Eye (tissue), 1 donor: ENCODE results near the gene NAA15.
"Not testable (repeated sequence)": the region's sequence is repeated elsewhere in the genome, so short reads cannot be mapped to it uniquely, and the experiment has no call there.

Experiments
- DNase-seq: peaks from one replicate; pipeline ENCODE4 v3.0.0-alpha.2; 2015

Gene NAA15

GRCh38 chr4:139368998-139369397 is 67.7 kb downstream of the NAA15 start:
- DNase-seq = peak; percentile 3

- no peak for DNase-seq
Observed at GRCh38 chr4:139374251-139374650, 72.9 kb downstream of the NAA15 start.

GRCh38 chr4:139386421-139386820 is 85.1 kb downstream of the NAA15 start:
- no peak for DNase-seq

DNA sequence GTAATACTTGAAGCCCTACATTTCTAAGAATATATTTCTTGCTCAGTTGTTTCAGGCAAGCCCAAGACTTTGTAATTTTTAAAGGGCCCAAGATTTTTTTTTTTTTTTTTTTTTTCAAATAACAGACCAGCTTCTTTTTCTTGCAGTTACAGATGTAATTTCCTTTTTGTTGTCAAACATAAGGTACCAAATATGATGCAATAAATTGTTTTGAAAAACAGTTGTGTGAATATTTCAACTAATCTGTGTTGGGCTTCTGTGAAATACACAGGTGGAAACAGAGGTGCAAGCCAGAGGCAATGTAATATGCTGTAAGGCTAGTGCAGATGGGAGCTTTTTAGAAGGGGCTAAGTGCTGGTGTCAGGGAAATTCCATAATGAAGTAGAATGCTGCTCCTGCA is 87.8 kb downstream of the NAA15 start:
- DNase-seq = no peak

DNA sequence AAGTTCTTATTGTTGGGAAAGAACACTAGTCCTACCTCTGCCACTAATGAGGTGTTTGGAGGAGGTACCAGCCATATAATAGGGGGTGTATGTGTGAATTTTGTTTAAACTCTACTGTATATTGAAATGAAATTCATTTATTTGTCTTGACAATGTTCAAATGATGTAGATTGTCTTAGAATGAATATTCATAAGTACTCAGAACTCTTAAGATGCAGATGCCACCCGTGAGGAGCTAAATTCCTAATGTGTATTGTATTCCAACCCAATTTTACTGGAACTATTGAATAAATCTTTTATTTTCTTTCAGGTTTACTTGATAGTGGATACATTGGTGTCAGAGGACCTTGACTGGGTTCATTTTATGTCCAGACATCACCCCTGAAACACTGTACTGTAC is 88.7 kb downstream of the NAA15 start:
- no peak for DNase-seq

GRCh38 chr4:139391731-139392130 is 90.4 kb downstream of the NAA15 start:
- DNase-seq = no peak

DNA sequence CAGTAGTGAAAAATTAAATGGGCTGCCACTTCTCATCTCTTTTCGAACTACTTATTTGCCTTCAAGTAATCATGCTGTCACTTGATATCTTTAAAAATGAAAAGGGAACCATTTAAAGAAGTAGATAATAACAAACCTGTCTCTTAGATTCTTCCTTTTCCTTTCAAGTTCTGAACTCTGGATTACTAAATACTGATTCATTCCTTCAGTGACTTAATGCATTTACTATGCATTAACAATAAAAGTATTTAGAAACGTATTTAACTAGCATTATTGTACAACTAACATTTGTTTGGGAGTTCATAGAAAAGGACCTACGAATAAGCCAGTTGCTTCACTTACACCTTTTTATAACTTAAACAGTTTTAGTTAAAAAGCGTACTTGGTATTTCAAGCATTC is 91.5 kb downstream of the NAA15 start:
- DNase-seq = no peak

GRCh38 chr4:139401368-139401767 is 100.1 kb downstream of the NAA15 start:
- no peak for DNase-seq

DNA sequence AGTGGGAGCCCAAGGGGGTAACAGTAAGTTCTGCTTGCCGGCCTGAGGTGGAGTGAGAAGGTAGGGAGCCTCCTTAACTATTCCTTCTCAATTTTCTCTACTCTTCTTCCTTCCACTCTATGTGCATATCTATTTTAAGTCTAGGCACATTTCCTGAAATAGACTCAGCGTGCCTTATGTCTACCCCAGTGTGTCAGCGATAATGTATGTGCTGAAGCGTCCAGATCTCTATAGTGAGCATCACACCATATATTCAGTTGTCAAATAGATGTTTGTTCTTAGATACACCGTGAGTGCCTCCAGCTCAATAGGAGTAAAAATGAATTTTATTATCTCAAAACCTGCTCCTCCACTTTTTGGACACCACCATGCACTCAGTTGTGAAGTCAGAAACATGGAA is 101.1 kb downstream of the NAA15 start:
- DNase-seq = no peak

GRCh38 chr4:139403462-139403861 is 102.2 kb downstream of the NAA15 start:
- DNase-seq = no peak

DNA sequence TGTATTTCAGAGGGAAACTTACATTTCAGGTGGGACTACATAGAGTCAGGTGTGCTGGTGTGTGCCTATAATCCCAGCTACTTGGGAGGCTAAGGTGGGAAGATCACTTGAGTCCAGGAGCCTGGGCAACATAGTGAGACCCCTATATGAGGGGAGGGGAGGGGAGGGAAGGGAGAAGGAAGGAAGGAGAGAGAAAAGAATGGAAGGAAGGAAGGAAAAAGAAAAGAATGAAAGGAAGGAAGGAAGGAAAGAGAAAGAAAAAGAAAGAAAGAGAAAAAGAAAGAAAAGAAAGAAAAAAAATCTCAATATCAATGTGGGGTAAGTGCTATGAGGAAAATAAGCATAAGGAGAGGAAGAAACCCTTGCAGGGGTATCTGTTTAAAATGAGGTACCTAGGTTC is 109.0 kb downstream of the NAA15 start:
- no peak for DNase-seq

GRCh38 chr4:139414671-139415210 is 113.4 kb downstream of the NAA15 start:
- not testable (repeated sequence) for DNase-seq

DNA sequence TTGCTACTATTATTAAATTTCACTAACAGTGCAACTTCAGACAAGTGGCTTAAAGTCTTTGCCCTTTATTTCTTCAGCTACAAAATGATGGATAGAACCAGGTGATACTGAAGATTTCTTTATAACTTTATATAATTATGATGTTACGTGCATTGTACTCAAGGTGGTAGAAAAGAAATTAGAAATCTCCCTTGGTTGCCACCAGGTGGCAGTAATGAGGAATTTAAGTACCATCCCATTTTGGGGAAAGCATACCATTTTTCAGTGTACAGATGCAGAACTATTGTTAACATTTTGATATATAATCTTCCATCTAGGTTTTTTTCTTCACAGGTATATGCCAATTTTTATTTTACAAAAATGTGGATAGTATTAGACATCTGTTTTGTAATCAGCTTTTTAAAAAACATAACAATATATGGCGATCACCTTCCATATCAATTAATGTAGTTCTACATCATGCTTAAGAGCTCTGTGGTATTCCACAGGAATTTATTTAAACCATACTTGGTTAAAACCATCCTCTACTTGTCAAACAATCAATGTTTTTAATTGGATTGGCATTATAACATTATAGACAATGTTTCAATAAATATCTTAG is 114.9 kb downstream of the NAA15 start:
- peak; percentile 54 for DNase-seq

DNA sequence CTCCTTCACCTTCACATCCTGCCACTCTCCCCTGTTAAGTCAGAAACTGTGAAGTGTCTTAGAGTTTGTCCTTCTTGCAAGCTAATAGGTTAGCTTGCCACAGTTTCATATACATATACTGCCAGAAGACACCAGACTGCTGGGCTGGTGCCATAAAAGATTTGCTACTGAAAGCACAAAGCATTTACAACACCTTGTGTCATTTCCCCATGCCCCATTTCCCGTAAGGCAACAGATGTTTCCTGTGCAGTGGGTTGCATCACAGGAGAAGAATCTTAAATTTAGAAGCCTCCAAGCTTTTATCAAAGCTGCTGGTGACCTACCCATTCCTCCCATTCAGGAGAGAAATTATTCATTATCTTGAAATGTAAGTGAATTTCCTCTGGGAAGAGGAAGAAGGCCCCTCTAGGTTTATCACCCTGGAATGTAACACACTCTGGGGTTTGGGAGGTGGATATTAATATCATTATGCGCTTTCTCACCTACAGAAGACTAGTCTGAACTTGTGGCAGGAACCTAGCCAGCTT is 118.1 kb downstream of the NAA15 start:
- peak; percentile 16 for DNase-seq

DNA sequence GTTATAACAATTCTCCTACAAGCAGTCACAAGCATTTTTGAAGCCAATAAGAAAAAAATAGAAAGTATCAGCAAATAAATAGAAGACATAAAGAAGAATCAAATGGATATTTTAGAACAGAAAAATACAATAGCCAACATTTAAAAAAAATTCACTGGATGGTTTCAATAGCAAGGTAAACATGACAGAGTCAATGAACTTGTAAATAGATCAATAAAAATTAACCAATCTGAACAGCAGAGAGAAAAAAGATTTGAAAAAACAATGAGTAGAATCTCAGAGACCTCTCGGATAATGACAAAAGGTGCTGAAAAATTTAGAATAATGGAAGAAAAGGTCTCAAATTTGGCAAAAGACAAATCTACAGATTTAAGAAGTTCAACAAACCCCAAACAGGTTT is 119.3 kb downstream of the NAA15 start:
- DNase-seq = no peak

GRCh38 chr4:139436122-139436521 is 134.8 kb downstream of the NAA15 start:
- no peak for DNase-seq

- DNase-seq = no peak
Observed at GRCh38 chr4:139438141-139438540, 136.8 kb downstream of the NAA15 start.

DNA sequence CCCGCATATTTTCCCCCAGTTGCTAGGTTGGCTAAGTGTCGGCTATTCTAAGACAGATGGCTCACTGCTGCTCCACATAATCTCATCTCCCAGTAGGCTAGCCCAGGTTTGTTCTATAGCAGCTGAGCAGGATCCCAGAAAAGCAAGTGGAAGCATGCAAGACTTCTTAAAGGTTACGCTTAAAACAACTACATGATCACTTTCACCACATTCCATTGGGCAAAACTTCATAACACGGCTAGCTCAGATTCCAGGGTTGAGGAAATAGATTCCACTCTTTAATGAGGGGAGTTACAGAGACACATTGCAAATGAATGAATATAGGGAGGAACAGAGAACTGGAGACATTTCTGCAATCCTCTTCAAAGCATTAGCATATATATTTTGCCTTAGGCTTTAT is 139.7 kb downstream of the NAA15 start:
- no peak for DNase-seq

DNA sequence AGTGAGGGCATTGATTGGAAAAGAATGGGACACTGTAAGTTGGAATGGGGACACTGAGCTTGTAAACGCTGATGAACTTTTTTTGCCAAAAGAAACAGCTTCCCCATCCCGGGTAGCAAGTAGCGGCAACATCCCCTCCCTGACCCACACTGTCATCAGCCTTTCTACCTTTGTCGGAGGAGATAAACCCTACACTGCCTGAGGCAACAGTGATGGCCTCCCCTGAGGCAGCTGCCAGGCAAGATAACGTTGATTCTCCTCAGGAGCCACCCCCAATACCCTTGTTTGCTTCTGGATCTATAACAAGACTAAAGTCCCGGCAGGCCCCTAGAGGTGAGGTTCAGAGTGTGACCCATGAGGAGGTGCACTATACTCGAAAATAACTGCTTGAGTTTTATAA is 142.4 kb downstream of the NAA15 start:
- DNase-seq = no peak

- DNase-seq = not testable (repeated sequence)
Observed at GRCh38 chr4:139444881-139445280, 143.6 kb downstream of the NAA15 start.

GRCh38 chr4:139447078-139447477 is 145.8 kb downstream of the NAA15 start:
- not testable (repeated sequence) for DNase-seq

DNA sequence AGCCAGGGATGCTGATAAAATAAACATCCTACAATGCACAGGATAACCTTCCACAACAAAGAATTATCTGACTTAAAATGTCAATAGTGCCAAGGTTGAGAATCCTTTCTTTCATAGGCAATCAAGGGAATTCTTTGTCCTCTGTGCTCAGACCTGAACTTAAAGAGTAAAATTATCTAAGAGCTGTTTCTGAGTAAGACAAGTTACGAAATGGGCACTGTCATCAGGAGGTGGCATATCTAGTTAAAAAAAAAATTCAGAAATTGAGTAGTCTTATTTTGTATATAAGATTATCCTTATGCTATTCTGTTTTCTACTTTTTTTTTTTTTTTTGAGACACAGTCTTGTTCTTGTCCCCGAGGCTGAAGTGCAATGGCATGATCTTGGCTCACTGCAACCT is 149.3 kb downstream of the NAA15 start:
- no peak for DNase-seq

DNA sequence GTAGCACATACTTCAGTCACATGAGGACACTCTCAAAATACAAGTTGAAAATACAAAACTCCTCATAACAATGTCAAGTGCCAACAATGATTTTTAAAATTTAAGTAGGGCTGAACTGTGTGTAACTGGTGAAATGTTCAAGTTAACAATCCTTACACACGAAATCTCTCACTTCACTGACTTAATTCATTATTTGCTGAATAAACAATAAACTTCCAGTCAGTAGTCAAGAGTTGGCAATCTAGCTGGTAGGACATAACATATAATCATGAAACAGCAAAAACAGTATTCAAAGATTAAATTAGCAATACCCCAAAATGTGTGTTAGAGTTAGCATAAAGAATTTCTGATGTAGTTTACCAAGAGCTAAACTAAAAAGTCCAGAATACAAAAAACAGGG is 150.7 kb downstream of the NAA15 start:
- DNase-seq = no peak

GRCh38 chr4:139453041-139453370 is 151.7 kb downstream of the NAA15 start:
- no peak for DNase-seq
